Stimulated activated CD8-positive, alpha-beta memory T cell treated with anti-CD3 and anti-CD28 coated beads, Interleukin-4, amount 100 ng/mL, for 1 hour (primary cell): ENCODE data around the gene AKAP13.

Source experiments
- DNase-seq, 2 donors: peaks; one replicate each; pipeline ENCODE4 v3.0.0-alpha.2; 2020; ENCODE audit warnings: low read depth in 2 of 2, low spot score in 1 of 2

AKAP13 gene

GRCh38 chr15:85725564-85725963 is 345.2 kb downstream of the AKAP13 start:
- no peak for DNase-seq

GRCh38 chr15:85726454-85726853 is 346.1 kb downstream of the AKAP13 start:
- no peak for DNase-seq

- DNase-seq = no peak
These were observed 346.7 kb downstream of the AKAP13 start for GRCh38 chr15:85727068-85727467.

DNA sequence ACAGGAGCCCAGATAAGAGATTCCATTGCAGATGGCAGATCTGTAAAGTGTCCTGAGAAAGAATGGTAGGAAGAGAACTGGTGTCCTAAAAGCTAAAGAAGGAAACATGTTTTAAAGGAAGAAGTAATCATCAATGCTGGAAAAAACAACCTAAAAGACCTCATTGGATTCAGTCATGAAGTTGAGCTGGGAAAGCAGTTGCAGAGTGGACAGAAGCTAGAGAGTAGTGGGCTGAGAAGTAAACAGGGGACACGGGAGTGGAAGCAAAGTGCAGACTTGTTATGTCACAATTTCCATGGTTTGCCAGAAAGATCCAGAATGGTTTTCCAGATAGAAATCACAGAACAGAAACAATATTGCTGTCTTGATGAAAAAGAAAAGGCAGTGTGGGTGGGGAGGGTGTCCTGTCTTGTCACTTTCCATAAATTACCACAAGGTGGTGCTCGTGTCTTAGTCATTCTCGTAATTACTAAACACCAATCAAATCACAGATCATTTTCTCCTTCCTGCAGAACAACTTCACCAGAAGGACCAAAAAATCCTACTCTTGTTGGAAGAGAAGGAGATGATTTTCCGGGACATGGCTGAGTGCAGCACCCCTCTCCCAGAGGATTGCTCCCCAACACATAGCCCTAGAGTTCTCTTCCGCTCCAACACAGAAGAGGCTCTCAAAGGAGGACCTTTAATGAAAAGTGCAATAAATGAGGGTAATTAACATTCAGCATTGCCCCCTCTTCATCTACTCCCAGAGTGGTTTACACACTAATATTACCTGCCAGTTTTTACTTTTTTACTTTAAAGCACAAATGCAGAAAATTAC is 349.8 kb downstream of the AKAP13 start:
- DNase-seq = no peak

DNA sequence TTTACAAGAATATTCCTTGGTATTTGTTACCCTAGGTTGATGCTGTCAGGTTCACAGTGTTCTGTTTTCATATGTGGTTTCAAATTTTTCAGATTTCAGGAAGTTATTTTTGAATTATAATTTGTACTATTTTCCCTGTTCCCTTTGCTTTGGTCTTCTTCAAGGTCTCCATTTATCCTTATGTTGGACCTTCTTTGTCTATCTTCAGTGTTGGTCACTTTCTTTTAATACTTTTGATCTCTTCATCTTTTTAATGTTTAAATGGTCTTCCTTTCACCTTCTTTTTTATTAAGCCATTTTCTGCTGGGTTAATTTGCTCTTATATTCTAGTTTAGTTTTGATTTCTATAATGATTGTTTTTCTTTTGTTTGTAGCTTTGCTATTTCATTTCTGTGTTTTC is 353.0 kb downstream of the AKAP13 start:
- no peak for DNase-seq

- DNase-seq = no peak
These were observed 356.7 kb downstream of the AKAP13 start for GRCh38 chr15:85737061-85737460.

DNA sequence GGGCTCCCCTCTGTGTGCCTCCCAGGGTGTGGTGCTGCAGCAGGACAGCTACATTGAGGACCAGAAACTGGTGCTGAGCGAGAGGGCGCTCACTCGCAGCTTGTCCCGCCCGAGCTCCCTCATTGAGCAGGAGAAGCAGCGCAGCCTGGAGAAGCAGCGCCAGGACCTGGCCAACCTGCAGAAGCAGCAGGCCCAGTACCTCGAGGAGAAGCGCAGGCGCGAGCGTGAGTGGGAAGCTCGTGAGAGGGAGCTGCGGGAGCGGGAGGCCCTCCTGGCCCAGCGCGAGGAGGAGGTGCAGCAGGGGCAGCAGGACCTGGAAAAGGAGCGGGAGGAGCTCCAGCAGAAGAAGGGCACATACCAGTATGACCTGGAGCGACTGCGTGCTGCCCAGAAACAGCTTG is 360.6 kb downstream of the AKAP13 start:
- DNase-seq = no peak

GRCh38 chr15:85741662-85742061 is 361.3 kb downstream of the AKAP13 start:
- no peak for DNase-seq

DNA sequence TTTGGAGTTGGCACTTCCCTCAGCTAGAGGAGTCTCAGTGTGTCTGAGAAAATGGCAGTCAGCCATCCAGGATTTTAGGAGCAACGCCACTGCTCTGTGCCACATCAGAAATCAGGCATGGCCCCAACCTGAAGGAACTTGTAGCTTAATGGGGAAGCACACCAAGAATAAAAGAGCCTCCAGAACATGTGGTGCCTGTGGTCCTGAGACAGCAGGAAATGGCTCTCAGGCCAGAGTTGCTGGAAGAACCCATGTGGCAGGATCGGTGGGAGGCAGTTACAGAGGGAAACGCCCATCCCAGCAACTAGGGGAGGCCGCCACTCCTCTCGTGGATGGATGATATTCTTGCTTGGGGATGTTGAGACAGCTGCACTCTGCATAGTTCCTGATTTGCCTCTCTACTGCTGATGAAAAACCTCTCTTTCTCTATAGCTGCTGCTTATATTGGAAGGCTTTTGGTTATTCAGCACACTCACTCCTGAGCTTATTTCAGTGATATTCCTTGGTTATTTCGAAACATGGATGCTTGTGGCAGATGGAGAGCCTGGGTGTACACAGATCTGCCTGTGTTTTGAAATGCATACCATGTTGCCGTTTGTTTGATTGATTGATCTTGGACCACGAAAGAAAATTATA is 361.9 kb downstream of the AKAP13 start:
- no peak for DNase-seq

DNA sequence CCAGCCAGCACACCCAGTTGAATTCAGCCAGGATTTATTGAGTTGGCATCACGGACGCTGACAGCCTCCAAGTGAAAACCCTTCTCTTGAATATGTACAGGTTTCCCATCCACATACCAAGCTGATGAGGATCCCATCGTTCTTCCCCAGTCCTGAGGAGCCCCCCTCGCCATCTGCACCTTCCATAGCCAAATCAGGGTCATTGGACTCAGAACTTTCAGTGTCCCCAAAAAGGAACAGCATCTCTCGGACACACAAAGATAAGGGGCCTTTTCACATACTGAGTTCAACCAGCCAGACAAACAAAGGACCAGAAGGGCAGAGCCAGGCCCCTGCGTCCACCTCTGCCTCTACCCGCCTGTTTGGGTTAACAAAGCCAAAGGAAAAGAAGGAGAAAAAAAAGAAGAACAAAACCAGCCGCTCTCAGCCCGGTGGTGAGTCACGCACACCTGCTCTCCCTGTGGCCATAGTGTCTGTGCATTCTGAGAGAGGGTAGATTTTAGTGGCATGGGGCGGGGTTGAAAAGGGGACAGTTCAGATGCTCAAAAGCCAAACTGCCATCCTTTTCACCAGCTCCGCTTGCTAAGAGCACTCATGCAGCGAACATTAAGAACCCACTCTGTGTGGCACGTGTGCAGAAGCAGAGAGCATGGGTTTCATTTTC is 363.1 kb downstream of the AKAP13 start:
- DNase-seq = no peak

DNA sequence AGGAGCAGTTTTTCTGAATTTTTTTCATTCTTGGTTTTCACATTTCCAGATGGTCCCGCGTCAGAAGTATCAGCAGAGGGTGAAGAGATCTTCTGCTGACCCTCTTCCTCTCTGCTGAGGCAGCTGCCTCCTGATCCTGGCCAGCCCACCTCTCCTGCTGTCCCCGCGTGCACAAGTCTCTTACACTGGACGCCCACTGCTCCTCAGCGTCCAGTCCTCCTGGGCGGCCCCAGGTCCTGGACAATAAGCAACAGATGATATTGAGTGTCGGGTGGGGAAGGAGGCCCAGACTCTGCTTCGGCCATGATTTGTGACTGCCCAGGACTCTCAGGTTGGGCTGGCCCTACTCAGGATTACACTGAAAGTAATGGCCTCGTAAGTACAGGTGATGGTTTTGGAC is 364.2 kb downstream of the AKAP13 start:
- DNase-seq = no peak

- DNase-seq = no peak
These were observed 364.6 kb downstream of the AKAP13 start for GRCh38 chr15:85745023-85745422.

DNA sequence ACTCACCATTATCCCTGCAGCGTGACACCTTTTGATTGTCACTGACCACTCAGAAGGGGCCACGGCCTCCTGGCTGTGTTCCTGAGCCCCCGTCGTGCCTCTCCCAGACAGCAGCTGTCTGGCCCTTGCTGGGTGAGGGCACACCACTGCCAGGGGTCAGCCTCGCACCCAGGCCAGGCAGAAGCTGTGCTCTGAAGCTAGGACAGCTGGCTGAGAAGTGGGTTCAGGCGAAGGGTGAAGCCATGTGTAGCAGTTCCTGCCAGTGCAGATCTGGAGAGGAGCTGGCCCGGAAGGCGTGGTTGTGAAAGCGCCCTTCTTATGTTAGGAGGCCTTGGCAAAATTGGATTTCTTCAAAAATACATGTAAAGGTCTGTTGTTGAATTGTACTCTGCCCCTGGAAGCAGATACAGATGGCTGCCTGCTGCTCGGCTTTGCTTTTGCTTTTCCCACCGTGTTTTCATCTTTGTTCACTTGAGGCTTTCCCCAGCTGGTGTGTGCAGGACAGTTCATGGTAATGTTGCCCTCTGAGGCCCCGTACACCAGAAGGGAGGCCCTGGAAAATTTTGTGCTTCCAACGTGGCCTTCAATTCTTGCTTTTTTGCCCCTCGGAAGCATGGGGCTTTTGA is 365.2 kb downstream of the AKAP13 start:
- DNase-seq = no peak

DNA sequence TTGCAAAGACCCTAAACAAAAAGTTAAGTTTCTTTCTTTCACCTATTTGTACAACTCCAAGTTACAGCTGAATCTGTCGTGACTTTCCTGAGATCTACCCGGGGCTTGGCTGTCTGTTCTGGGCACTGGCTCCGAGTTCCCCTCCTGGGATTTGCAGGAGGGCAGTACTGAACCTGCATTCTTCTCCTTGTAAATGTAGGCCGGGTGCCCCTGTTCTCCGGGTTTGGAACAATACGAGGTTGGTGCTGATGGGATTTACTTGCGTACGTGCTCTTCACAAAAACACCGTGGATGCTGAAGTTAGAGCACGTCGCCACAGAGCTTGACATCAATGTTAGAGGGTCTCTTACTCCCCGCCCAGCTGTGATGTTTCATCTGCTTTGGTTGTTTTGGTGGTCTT is 366.2 kb downstream of the AKAP13 start:
- no peak for DNase-seq

DNA sequence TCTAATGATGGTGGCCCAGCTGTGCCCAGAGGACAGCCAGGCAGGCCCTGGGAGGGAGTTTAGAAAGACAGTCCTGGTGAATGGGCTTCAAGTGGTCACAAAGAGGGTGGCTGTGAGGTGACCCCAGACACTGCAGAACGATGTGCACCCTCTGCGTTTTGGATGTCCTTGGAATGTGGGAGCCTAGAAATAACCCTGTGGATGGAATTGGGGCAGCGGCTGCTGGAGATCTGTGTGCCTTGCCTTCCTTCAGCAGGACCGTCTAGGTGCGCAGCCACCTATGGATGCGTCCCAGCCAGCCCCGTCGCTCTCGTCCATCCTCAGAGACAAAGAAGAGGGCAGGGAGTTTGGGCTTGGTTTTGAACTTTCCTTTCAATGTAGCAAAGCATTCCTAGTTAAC is 367.8 kb downstream of the AKAP13 start:
- DNase-seq = no peak

GRCh38 chr15:85748729-85749128 is 368.3 kb downstream of the AKAP13 start:
- DNase-seq = no peak

- DNase-seq = no peak
These were observed 369.1 kb downstream of the AKAP13 start for GRCh38 chr15:85749261-85750151.

- DNase-seq = no peak
These were observed 370.2 kb downstream of the AKAP13 start for GRCh38 chr15:85750319-85751290.

- DNase-seq = no peak
These were observed 371.1 kb downstream of the AKAP13 start for GRCh38 chr15:85751291-85752123.
